Brain microvascular endothelial cell (primary cell): ENCODE data around the gene DKK3.

Source experiments
- DNase-seq: peaks from one replicate; pipeline ENCODE4 v3.0.0-alpha.2; 2020
- H3K27ac ChIP-seq: fragments of 250-450 bp; sonication (Bioruptor Pico); 2 replicates; pipeline ENCODE4 v1.5.1; 2020; ENCODE audit warnings: mild to moderate bottlenecking, moderate library complexity
- H3K27me3 ChIP-seq: fragments of 250-450 bp; sonication (Bioruptor Pico); replicated peaks from 2 replicates; pipeline ENCODE4 v1.5.1; 2020; ENCODE audit warnings: mild to moderate bottlenecking
- H3K36me3 ChIP-seq: fragments of 250-450 bp; sonication (Bioruptor Pico); replicated peaks from 2 replicates; pipeline ENCODE4 v1.5.1; 2020; ENCODE audit warnings: mild to moderate bottlenecking
- H3K4me3 ChIP-seq: 2 replicates; pipeline ENCODE4 v1.5.1; 2011; ENCODE audit warnings: low read depth, mild to moderate bottlenecking, control low read depth, low read length, moderate library complexity
- CTCF ChIP-seq: IDR thresholded peaks from 2 replicates; pipeline ENCODE4 v1.5.1; 2011; ENCODE audit warnings: low read depth, mild to moderate bottlenecking, moderate library complexity, low read length, control low read depth, inconsistent platforms; ENCODE audit errors: missing control alignments
- in situ Hi-C: cut with HindIII; loops from 2 replicates; pipeline ENCODE4 v1.10.0; 2017; ENCODE audit warnings: low sequenced_read_pairs, low pct_ligation_motif_present

The DKK3 gene

GRCh38 chr11:11968511-11969280 is 39.7 kb downstream of the DKK3 start:
- TF ChIP-seq CTCF = no peak
- no peaks in the 10 kb centered on the region for H3K27me3 ChIP-seq
- no peaks in the 10 kb centered on the region for H3K36me3 ChIP-seq
- no peak overlapping the region for H3K27ac ChIP-seq
- in situ Hi-C loops = no loop called here
- no peak for DNase-seq
- no peak overlapping the region for H3K4me3 ChIP-seq

- H3K27ac ChIP-seq = no peak overlapping the region
- H3K4me3 ChIP-seq = no peak overlapping the region
- in situ Hi-C loops = no loop called here
- no peaks in the 10 kb centered on the region for H3K36me3 ChIP-seq
- DNase-seq = no peak
- H3K27me3 ChIP-seq = no peaks in the 10 kb centered on the region
- no peak for TF ChIP-seq CTCF
Observed at GRCh38 chr11:11967669-11968510, 40.5 kb downstream of the DKK3 start.

- Histone ChIP-seq H3K27me3 (no peaks in the 10 kb centered on the region), H3K27ac (no peak overlapping the region), H3K4me3 (no peak overlapping the region), H3K36me3 (no peaks in the 10 kb centered on the region)
- peak; percentile 51 for DNase-seq
- TF ChIP-seq CTCF = peak; percentile 90
- in situ Hi-C loops = no loop called here
Observed at GRCh38 chr11:11966826-11967668, 41.4 kb downstream of the DKK3 start.

- no peak for TF ChIP-seq CTCF
- no peaks in the 10 kb centered on the region for H3K36me3 ChIP-seq
- in situ Hi-C loops = no loop called here
- no peaks in the 10 kb centered on the region for H3K27me3 ChIP-seq
- no peak overlapping the region for H3K27ac ChIP-seq
- DNase-seq = no peak
- H3K4me3 ChIP-seq = no peak overlapping the region
Observed at GRCh38 chr11:11966354-11966741, 42.1 kb downstream of the DKK3 start.

- TF ChIP-seq CTCF = no peak
- in situ Hi-C loops = no loop called here
- H3K27ac ChIP-seq = no peak overlapping the region
- no peaks in the 10 kb centered on the region for H3K27me3 ChIP-seq
- no peak for DNase-seq
- no peaks in the 10 kb centered on the region for H3K36me3 ChIP-seq
- H3K4me3 ChIP-seq = no peak overlapping the region
Observed at GRCh38 chr11:11965656-11966353, 42.6 kb downstream of the DKK3 start.
